Activated CD8-positive, alpha-beta memory T cell treated with anti-CD3 and anti-CD28 coated beads, Interleukin-2, amount 50 U/mL, for 48 hours (primary cell): Measurements from ENCODE around the gene PRRX2.

Experiments used
- DNase-seq: peaks from one replicate; pipeline ENCODE4 v3.0.0-alpha.2; 2020

Gene PRRX2

DNA sequence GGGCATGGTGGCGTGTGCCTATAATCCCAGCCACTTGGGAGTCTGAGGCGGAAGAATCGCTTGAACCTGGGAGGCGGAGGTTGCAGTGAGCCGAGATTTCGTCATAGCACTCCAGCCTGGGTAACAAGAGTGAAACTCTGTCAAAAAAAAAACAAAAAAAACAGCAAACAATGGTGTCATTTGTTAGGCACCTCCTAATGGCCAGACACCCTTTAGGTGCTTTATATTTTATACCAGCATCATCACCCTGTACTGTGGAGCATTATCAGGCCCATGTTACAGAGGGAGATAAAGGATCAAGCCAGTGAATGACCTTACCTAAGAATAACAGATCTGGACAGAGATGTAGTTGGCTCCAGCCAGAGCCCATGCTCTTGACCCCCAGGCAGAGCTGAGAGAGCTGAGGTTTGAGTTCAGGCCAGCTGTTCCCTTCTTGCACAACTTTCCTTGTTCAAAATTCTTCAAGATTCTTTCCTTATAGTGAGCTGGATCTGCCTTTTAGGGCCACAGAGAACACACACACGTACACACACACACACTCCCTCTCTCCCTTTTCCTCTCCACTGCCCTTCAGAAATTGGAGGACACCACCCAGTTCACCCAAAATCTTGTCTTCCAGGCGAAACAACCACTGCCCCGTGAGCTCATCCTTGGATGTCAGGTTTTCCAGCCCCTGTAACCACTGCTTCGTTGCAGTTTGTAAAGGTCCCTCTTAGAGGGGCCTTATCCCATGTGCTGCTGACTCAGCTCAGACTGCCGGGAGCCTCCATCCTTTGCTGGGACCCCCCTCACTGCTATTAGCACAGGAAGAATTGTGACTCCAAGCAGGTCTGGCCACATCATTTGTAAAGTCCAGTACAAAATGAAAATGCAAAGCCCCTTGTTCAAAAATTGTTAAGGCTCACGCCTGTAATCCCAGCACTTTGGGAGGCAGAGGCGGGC is 97.8 kb downstream of the PRRX2 start:
- no peak for DNase-seq

DNA sequence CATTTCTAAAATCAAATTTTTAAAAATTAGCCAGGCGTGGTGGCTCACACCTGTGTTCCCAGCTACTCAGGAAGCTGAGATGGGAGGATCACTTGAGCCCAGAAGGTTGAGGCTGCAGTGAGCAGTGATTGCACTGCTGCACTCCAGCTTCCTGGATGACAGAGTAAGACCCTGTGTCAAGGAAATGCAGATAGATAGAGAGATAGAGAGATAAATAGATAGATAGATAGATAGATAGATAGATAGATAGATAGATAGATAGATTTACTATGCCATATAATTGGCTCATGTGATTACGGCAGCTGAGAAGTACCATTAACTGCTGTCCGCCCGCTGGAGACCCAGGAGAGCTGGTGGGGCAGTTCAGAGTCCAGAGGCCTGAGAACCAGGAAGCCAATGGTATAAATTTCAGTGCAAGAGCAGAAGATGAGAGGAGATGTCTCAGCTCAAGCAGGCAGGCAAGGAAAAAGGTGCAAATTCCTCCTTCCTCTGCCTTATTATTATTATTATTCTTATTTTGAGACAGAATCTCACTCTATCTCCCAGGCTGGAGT is 100.4 kb downstream of the PRRX2 start:
- no peak for DNase-seq

DNA sequence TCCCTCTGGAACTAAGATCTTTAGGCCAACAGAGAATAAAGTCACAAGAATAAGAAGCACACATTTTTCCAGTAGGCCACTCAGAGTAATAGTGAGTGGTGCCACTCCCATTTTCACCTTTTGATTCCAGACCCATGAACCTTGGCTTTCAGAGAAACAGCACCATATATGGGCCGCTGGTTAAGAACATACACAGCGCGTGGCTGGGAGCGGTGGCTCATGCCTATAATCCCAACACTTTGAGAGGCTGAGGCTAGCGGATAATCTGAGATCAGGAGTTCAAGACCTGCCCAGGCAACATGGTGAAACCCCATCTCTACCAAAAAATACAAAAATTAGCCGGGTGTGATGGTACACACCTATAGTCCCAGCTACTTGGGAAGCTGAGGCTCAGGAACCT is 103.0 kb downstream of the PRRX2 start:
- DNase-seq = no peak

DNA sequence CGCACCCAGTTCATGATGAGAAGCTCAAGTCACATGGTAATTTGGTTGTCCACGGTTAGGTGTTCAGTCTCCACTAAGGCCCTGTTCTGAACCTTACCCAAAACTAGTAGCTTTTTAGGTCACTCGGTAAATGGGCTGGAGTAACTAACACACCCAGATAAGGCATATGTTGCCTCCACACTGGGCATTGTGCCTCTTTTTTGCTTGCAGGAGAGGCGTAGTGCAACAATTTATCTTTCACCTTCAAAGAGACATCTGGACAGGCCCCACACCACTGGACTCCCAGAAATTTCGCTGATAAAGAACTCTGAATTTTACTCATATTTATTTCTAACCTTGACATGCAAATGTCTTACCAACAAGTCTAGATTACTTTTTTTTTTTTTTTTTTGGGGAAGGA is 104.2 kb downstream of the PRRX2 start:
- no peak for DNase-seq

DNA sequence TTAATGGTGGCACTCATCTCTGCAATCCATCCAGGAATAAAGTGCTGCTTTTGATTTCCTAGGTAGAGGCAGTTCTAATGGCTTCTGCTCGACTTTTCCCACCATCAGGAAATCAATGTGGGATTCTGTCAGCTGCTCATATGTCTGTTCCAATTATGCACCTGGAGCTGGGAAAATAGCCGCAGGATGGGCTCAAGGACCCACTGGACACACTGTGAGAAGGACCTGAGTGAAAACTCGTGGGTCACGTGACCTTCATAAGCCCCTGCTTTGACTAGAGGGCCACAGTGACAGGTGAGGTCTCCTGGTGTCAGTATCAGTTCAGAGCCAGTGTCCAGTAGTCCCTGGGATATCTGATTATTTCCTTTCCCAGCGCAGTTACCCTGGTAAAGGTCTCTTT is 105.3 kb downstream of the PRRX2 start:
- no peak for DNase-seq
